HG03521 (cell line): Measurements from ENCODE around the gene ABCB1.
A peak's percentile ranks its signal among the peaks of the same experiment; 100 is the strongest.

ENCODE experiments used
- ATAC-seq: cut with Tn5 transposase; IDR thresholded peaks from one replicate; pipeline ENCODE4 v1.9.1; 2021; ENCODE audit warnings: mild to moderate bottlenecking, moderate library complexity; ENCODE audit not compliant: unreplicated experiment

The ABCB1 gene

DNA sequence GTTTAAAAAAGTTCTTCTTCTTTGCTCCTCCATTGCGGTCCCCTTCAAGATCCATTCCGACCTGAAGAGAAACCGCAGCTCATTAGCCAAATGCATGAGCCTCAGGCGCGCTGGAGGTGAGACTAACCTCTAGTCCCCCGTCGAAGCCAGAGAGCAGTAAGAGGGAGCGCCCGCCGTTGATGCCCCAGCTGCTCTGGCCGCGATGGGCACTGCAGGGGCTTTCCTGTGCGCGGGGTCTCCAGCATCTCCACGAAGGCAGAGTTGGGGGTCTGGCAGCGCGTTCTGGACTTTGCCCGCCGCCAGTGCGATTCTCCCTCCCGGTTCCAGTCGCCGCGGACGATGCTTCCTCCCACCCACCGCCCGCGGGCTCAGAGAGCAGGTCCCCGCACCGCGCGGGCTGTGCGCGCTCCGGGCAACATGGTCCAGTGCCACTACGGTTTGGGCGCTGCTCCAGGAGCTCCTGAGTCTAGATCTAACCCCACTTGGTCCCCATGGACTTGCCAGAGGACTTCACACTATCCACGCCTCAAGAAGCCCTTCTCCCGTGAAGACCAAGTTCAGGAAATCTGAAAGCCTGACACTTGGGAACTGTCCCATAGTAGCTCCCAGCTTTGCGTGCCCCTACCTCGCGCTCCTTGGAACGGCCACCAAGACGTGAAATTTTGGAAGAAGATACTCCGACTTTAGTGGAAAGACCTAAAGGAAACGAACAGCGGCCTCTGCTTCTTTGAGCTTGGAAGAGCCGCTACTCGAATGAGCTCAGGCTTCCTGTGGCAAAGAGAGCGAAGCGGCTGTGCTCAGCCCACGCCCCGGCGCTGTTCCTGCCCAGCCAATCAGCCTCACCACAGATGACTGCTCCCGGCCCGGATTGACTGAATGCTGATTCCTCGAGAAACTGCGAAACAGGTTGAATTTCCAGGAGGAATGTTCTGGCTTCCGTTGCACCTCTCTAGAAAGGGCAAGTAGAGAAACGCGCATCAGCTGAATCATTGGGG lies at the start of gene ABCB1:
Gene ABCB1 (minus strand): TSS at position 755 of the 995 bp plus-strand sequence. CDS start 700 bp downstream, at position 55.
- peak; percentile 40 for ATAC-seq

DNA sequence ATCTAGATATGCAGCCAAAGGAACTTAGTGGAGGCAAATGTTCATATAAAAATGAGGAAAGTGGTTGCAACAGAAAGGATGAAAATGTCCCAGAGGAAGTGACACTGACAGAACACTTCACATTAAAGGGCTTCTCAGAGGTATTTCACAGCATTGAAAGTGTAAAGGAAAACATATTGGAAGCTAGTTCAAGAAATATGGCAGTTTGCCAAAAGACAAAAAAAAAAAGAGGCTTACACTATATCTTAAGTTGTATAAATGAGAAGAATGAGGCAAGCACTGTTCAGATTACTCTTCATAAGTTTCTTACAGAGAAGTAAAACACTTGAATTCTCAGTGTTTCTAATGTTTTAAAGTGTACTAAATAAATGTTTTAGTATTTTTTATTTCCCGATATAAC lies 47.6 kb upstream of the ABCB1 start:
- ATAC-seq = no peak

DNA sequence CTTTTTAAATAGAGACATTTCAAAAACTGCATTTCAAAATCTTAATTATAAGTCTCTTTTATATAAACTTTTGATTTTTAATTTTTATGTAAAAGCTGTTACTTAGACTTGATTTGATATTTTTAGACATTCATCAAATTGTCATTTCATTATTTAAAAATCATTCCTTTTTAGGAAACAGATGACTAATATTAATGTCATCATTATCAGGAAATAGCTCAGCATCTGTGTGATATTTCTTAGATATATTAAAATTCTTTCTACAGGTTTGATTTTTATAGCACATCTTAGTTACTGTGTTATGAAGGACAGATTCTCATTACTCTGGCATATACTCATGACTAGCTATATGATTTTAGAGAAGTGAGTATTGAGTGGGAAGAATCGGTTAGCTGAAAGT lies 44.8 kb upstream of the ABCB1 start:
- no peak for ATAC-seq

DNA sequence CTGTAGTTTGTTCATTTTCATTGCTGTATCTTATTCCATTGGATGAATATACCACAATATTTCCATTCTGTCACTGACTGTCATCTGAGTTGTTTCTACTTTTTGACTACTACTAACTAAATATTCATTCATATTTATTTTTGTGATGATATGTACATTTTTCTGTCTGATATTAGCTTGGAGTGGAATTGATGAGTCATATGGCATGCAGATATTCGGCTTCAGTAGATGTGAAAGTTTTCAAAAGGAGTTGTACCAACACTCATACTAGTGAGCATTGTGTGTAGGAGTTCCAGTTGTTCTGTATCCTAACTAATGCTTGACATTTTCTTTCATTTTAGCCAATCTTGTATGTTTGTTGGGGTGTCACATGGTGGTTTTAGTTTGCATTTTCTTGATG lies 35.2 kb upstream of the ABCB1 start:
- no peak for ATAC-seq

DNA sequence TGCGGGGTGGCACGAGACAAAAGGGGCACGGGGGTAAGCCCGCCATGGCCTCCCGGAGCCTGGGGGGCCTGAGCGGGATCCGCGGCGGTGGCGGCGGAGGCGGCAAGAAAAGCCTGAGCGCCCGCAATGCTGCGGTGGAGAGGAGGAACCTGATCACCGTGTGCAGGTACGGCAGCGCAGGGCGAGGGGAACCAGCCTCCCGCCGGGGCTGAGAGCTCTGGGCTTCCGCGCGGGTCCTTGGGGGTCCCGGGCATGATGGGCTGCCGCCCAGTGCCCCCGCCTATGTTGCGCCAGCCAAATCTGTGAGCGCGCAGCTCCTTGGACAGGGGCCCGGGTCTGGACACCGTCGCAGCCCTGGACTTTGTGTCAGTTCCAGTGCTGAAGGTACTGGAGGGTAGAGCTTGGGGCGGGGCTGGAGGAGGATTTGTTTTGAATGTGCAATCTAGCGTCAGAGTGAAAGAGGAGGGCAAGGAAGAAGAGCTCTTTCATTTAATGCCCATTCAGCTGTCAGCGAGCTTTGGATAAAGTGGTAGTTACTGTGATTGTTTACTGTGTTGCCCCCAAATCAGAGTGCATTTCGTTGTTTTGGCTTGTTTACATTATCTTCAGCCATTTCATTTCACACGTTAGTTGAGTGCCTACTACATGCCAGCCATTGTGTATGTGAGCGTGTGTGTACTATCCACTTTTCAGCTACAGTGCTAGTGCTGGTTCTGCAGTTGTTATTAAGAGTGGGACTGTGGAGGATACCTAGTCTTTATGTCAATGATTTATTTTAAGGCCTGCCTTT lies 28.3 kb upstream of the ABCB1 start:
- ATAC-seq = no peak

DNA sequence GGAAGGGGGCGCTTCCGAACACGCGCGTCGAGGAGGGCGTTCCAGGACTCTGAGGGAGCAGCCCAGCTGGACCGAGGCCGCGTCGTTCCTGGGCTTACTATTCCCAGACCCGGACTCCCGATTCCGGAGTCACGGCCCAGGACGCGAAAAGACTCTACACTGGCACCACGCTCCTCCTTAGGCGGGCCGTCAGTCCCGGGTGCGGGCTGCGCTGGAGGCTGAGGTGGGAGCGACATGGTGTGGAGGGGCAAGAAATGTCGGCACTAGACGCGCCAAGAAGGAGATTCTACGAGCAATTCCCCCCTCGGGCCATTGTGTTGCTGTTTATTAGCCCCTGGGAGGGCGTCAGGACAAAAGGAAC lies 26.9 kb upstream of the ABCB1 start:
- ATAC-seq = peak; percentile 24

DNA sequence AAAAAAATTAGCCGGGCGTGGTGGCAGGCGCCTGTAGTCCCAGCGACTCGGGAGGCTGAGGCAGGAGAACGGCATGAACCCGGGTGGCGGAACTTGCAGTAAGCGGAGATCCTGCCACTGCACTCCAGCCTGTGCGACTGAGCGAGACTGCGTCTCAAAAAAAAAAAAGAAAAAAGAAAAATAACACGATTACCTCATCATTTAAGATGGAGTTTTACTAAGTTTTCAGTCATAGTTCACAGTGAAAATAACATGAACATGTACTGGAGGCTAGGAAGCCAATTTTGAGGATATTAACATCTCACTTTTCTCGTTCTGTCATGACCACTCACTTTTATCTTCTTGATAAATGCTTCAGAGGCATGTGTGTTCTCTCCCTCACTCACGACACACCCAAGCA lies 24.4 kb upstream of the ABCB1 start:
- no peak for ATAC-seq

DNA sequence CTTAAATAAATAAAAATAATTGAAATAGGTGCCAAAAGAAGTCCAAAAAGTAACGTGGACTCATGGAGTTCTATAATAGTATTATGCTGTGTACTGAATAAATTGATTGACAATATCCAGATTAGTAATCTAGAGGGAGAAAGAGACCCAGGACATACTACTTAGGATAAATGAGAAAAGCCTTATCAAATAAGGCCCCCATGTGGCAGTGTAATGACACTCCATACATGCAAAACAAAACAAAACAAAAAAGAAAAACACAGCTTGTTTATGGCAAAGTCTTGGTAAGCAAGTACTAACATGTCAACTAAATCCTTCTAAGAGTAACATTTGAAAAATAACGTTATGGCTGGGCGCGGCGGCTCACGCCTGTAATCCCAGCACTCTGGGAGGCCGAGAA lies 23.9 kb upstream of the ABCB1 start:
- no peak for ATAC-seq

DNA sequence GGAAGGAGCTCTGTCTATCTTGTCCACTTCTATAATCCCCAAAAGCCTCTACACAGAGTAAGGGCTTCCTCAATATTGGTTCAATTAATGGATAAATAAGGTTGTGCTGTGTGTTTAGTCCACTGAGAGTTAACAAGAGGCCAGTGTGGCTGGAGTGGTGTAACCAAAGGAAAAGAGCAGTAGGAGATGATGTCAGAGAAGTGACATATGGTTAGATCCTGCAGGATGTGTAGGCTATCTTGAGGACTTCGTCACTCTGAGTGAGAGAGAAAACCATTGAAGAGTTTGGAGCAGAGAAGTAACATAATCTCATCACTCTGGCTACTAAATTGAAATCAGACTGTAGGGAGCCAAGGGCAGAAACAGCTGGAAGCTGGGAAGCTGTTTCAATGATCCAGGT lies 14.5 kb upstream of the ABCB1 start:
- ATAC-seq = no peak

DNA sequence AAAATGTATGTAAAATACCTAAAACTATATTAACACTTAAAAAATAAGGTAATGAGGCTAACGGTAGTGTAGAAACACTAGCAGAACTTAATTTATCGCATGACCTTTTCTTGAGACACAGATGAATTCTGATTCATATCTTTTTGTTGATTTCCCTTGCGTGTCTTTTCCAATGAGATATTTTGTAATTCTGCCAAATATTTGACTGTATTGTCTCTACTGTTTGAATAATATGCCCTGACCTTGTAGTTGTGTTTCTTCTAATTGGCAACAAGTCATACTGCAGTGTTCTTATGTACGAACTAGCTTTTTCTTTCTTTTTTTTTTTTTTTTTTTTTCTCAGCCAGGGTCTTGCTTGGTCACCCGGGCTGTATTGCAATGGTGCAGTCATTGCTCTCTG lies 9.2 kb upstream of the ABCB1 start:
- no peak for ATAC-seq

DNA sequence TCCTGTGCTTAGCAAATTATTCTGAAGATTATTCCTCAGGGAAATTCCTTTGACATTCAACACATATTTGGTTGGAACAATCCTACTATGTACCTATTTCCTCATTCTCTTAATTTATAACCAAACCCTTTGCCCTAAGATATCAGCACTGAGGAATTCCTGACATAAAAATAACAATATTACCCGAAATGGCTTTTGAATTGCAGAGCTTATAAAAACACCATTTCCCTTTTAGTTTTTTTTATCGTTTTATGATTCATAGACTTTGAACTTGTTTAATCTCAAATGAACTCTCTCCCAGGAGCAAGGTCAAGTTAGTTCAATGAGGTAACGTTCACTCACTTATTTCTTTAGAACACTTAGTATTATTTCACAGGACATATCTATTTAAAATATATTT lies 7.7 kb upstream of the ABCB1 start:
- ATAC-seq = no peak

DNA sequence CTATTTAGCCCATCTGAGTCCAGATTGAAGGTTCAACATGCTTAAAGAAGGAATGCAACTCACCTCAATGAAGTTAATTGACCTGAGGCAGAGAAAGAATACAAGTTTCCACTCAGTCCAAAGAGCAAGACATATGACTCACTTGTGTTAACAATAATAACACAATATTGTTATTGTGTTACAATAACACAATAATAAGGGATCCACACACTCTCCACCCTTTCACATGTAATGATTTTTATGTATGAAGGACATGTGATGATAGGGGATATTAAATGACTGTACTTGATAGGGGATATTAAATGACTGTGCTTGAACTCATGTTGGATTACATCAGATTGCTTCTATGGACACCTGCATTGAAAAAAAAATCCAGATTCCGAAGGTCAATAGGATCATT lies 3.6 kb upstream of the ABCB1 start:
- no peak for ATAC-seq

DNA sequence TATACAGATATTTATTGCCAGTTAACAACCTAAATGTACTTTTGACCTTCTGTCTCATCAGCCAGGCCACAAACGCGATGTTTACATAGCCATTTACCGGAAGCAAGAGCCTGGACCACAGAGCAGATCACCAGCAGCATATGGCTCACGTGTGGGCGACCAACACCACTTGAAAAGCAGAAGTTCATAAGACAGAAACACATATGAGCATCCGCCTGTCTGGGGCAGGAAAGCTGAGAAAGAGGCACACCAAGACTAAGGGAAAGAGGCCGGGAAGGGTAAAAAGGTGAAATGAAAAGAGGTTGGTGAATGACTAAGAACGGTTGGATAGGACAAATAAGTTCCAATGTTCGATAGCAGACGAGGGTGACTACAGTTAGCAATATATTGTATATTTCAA lies 1.3 kb downstream of the ABCB1 start:
- peak; percentile 95 for ATAC-seq

DNA sequence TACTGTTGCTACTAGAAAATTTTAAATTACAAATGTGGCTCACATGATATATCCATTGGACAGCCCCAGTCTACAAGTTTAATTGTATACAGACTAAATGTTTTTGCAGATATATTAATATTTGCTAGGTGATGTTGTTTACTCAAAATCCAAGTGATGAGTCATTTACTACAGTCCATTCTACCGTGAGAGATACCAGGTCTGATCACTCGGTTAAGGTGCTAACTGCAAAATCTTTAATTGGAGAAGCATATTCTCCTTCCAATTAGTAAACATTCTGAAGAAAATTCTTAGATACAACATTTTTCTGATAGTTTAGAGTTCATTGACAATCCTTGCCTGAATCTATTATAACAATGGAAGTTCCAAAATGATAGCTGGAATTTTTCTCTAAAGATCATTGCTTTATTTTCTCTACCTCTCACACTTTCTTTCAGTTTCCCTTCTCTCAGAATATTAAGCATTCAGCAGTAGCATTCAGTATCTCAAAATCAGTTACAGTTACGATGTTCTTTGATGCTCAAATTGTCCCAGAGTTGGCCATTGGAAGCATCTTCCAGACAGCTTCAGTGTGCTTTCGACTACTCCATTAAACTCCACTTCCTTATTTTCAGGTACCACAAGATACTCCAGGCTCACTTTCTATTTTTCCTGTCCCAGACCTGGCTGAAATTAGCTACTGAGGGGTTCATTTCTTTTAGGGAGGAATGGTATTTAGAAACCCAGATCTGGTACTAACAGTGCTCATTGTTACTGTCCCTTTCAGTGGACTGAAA lies 2.3 kb downstream of the ABCB1 start:
- ATAC-seq = no peak

DNA sequence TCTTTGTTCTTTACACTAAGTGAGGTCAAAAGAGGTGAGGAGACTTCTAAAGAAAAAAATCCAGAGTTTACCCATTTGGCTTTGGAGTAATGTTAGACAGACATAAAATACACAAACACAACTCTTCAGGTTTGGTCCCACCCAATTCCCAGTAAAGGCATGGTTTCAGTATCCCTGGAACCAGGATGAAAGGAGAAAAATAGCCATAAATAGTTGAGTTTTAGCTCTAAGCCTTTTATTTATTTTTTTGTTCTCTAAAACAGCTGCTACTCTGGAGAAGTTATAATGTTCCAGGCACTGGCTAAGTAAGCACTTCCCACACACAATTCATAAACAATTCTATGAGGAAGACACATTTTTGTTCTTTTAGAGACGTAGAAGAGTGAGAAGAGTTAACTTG lies 4.0 kb downstream of the ABCB1 start:
- no peak for ATAC-seq

DNA sequence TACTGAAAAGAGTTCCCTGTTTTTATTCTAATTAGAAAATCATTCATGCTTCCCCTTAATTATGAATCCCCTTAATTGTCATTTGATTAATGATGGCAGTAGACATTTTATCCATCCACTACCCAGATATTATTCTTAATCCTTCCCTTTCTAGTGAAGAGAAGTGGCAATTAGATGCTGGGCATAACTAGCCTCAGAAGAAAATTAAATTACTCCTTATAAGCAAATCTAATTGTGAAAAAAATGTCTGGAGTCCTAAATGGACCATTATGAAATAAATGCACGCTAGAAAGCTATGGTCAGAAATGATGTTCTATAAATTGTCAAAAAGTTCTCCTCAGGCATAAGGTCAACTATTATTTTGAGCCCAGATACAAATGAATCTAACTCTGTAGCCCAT lies 4.5 kb downstream of the ABCB1 start:
- no peak for ATAC-seq

DNA sequence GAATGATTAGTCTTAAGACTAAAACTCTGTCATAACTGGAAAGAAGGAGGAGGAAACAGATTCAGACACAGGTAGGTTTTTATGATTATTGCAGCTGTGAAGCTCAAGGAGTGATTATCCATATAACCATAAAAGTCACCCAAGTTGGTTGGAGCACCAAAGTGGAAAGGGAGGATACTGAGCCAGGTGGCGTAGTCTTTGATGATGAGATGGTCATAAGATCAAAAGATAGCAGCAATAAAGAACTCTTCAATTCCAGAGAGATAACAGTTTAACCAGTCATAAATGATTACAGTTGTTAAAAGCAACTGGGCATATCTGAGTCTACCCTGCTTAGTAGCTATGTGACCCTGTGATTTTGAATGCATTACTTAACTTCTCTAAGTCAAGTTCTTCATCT lies 8.4 kb downstream of the ABCB1 start:
- ATAC-seq = no peak

DNA sequence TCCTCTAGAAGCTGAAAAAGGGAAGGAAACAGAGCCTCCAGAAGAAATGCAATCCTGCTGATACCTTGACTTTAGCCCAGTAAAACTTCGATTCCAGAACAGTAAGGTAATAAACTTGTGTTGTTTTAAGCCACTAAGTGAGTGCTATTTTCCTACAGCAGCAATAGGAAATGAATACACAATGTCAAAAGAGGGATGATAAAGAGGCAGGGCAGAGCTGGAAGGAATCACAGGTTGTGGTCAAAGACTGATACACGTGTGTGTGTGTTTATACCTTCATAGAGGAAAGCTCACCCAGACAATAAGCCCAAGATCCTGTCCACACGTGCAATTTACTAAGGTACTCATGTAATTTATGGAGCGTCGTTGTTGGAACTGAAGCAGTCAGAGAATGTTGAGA lies 9.5 kb downstream of the ABCB1 start:
- ATAC-seq = no peak

DNA sequence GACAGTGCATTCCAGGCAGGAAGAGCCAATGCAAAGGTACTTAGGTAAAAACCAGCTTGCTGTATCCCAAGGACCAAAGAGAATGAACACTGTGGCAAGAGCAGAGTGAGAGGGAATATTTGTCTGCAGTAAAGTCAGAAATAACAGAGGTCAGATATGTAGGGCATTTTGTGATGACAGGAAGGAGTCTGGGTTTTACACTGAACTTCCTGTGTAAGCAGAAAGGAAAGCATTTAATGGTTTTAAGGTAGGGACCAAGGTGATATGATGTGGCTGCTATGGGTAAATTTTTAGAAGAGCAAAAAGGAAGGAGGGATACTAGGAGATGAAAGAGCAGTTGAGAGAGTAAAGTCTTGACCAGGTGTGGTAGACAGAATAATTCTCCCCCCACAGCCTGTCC lies 10.1 kb downstream of the ABCB1 start:
- ATAC-seq = no peak

DNA sequence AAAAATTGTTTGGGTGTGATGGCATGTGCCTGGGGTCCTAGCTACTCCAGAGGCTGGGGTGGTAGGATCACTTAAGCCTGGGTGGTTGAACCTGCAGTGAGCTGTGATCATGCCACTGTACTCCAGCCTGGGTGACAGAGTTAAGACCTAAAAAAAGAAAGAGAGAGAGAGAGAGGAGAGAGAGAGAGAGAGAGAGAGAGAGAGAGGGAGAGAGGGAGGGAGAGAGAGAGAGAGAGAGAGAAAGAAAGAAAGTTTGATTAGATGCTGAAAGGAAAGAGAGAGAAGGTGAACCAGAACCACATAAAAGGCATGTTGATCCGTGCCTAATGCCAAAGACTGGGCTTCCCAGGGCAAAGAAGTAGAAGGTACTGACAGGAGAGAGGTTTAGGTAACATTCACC lies 11.1 kb downstream of the ABCB1 start:
- ATAC-seq = no peak

DNA sequence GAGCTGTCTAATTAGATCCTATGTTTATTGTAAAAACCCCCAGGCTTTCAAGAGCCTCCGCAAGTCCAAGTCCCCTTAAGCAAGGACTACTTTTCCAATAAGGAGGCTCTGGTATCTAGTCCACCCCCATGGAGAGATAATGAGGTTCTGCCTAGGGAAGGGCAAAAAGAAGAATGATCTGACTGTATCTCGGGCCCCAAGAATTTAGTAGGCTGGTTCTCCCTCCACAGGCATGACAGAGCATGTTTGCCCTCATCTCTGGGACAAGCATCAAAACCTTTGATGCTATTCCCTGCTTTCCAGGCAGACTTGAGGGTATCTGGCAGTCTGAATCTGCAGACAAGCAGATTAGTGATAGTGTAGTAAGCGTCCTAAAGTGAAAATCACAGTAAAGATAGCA lies 19.0 kb downstream of the ABCB1 start:
- no peak for ATAC-seq
